ENCODE measurements around the gene FBXO38.

GRCh38 chr5:148469501-148469935 is 85.8 kb downstream of the FBXO38 start:
- no peak for TF ChIP-seq CTCF (IDR thresholded peaks at IDR 0.05; ENCODE audit: low read length)
- TF ChIP-seq EZH2 (IDR thresholded peaks at IDR 0.05; ENCODE audit: borderline replicate concordance, low read length), result no peak
